HEK293 (cell line): ENCODE results near the gene TMEM184A.

Experiments used
- CTCF ChIA-PET: fragments of 350-600 bp; formaldehyde crosslinking; extraction: SDS; loops from one replicate; lab custom pipeline; 2021; ENCODE audit warnings: antibody characterized with exemption; lab: Yijun Ruan, JAX
- POLR2A ChIA-PET: fragments of 300-600 bp; formaldehyde crosslinking; extraction: SDS; loops from one replicate; lab custom pipeline; 2020; ENCODE audit warnings: antibody characterized with exemption, inconsistent platforms; lab: Yijun Ruan, JAX
- H3K27ac ChIP-seq: fragments of 200-500 bp; sonication (Bioruptor generic); 2 replicates; pipeline ENCODE4 v1.5.1; 2014; ENCODE audit warnings: low read depth, low read length, control low read depth, inconsistent platforms; ENCODE audit errors: extremely low read depth
- H3K36me3 ChIP-seq, 2 experiments: fragments of 200-500 bp in 1 of 2; sonication (Bioruptor generic) in 1 of 2; 1 replicate in 1 of 2; 2 replicates in 1 of 2; pipeline ENCODE4 v1.5.1; 2014 to 2017; ENCODE audit warnings: inconsistent platforms in 2 of 2, low read length in 2 of 2; ENCODE audit not compliant: control insufficient read depth in 2 of 2, insufficient read depth in 1 of 2
- H3K4me1 ChIP-seq: fragments of 200-500 bp; sonication (Bioruptor generic); 2 replicates; pipeline ENCODE4 v1.5.1; 2014; ENCODE audit warnings: mild to moderate bottlenecking, low read length, inconsistent platforms; ENCODE audit not compliant: control insufficient read depth, insufficient read depth
- H3K4me3 ChIP-seq: 2 replicates; pipeline ENCODE4 v1.5.1; 2011; ENCODE audit warnings: low read depth, mild to moderate bottlenecking, control low read depth, low read length, moderate library complexity
- H3K9me3 ChIP-seq: fragments of 200-500 bp; sonication (Bioruptor generic); 2 replicates; pipeline ENCODE4 v1.5.1; 2014; ENCODE audit warnings: low read depth, low read length, inconsistent platforms; ENCODE audit not compliant: control insufficient read depth, insufficient read depth
- EGR2 ChIP-seq: fragments of 450-650 bp; formaldehyde crosslinking; IDR thresholded peaks from 2 replicates; pipeline ENCODE4 v1.5.1; 2016; ENCODE audit warnings: low read depth, missing biosample characterization, missing genetic modification characterization
- KLF16 ChIP-seq: fragments of 450-650 bp; formaldehyde crosslinking; IDR thresholded peaks from 2 replicates; pipeline ENCODE4 v1.5.1; 2017; ENCODE audit warnings: missing biosample characterization, missing genetic modification characterization
- KLF9 ChIP-seq: fragments of 450-650 bp; formaldehyde crosslinking; IDR thresholded peaks from 2 replicates; pipeline ENCODE4 v1.5.1; 2016; ENCODE audit warnings: missing biosample characterization, missing genetic modification characterization, low read depth
- PRDM1 ChIP-seq: fragments of 450-650 bp; formaldehyde crosslinking; IDR thresholded peaks from 2 replicates; pipeline ENCODE4; 2016; ENCODE audit warnings: missing biosample characterization, missing genetic modification characterization
- RBAK ChIP-seq: fragments of 450-650 bp; formaldehyde crosslinking; IDR thresholded peaks from 2 replicates; pipeline ENCODE4 v1.5.1; 2016; ENCODE audit warnings: missing biosample characterization, missing genetic modification characterization
- REPIN1 ChIP-seq: fragments of 450-650 bp; formaldehyde crosslinking; IDR thresholded peaks from 2 replicates; pipeline ENCODE4 v1.5.1; 2017; ENCODE audit warnings: missing biosample characterization, missing genetic modification characterization, low read depth
- SALL2 ChIP-seq: fragments of 450-650 bp; formaldehyde crosslinking; IDR thresholded peaks from 2 replicates; pipeline ENCODE4 v1.5.0; 2017; ENCODE audit warnings: missing biosample characterization, mild to moderate bottlenecking, missing genetic modification characterization, borderline replicate concordance
- TCF7L2 ChIP-seq: IDR thresholded peaks from 2 replicates; pipeline ENCODE4 v1.6.1; 2011; ENCODE audit warnings: low read depth, mild to moderate bottlenecking, inconsistent platforms, low read length, moderate library complexity, borderline replicate concordance
- ZBTB17 ChIP-seq: fragments of 450-650 bp; formaldehyde crosslinking; IDR thresholded peaks from 2 replicates; pipeline ENCODE4 v1.5.1; 2016; ENCODE audit warnings: missing biosample characterization, missing genetic modification characterization
- ZFP69B ChIP-seq: fragments of 450-650 bp; formaldehyde crosslinking; IDR thresholded peaks from 2 replicates; pipeline ENCODE4 v1.5.1; 2016; ENCODE audit warnings: missing biosample characterization, missing genetic modification characterization
- ZNF16 ChIP-seq: fragments of 450-650 bp; formaldehyde crosslinking; IDR thresholded peaks from 2 replicates; pipeline ENCODE4 v1.5.1; 2016; ENCODE audit warnings: low read depth, missing biosample characterization, missing genetic modification characterization
- ZNF214 ChIP-seq: fragments of 450-650 bp; formaldehyde crosslinking; IDR thresholded peaks from 2 replicates; pipeline ENCODE4 v1.5.1; 2017; ENCODE audit warnings: missing biosample characterization, mild to moderate bottlenecking, missing genetic modification characterization, borderline replicate concordance
- ZNF558 ChIP-seq: fragments of 450-650 bp; formaldehyde crosslinking; IDR thresholded peaks from 2 replicates; pipeline ENCODE4 v1.5.1; 2016; ENCODE audit warnings: missing biosample characterization, missing genetic modification characterization
- ZNF624 ChIP-seq: fragments of 450-650 bp; formaldehyde crosslinking; IDR thresholded peaks from 2 replicates; pipeline ENCODE4 v1.5.1; 2017; ENCODE audit warnings: missing biosample characterization, missing genetic modification characterization
- ZNF629 ChIP-seq: fragments of 450-650 bp; formaldehyde crosslinking; IDR thresholded peaks from 2 replicates; pipeline ENCODE4 v1.5.1; 2017; ENCODE audit warnings: missing biosample characterization, missing genetic modification characterization
- ZNF747 ChIP-seq: fragments of 450-650 bp; formaldehyde crosslinking; IDR thresholded peaks from 2 replicates; pipeline ENCODE4 v1.5.1; 2016; ENCODE audit warnings: missing biosample characterization, missing genetic modification characterization
- TF ChIP-seq, protein P1 (sequence below): fragments of 450-650 bp; formaldehyde crosslinking; IDR thresholded peaks from 2 replicates; pipeline ENCODE4 v1.5.1; 2016; ENCODE audit warnings: missing biosample characterization, missing genetic modification characterization, borderline replicate concordance
- TF ChIP-seq, protein P2 (sequence below): fragments of 450-650 bp; formaldehyde crosslinking; IDR thresholded peaks from 2 replicates; pipeline ENCODE4 v1.5.1; 2016; ENCODE audit warnings: missing biosample characterization, missing genetic modification characterization
- TF ChIP-seq, protein P3 (sequence below): fragments of 450-650 bp; formaldehyde crosslinking; conservative IDR thresholded peaks from 2 replicates; pipeline ENCODE4 v1.5.1; 2016; ENCODE audit warnings: low read depth, missing biosample characterization, missing genetic modification characterization

Gene TMEM184A

DNA sequence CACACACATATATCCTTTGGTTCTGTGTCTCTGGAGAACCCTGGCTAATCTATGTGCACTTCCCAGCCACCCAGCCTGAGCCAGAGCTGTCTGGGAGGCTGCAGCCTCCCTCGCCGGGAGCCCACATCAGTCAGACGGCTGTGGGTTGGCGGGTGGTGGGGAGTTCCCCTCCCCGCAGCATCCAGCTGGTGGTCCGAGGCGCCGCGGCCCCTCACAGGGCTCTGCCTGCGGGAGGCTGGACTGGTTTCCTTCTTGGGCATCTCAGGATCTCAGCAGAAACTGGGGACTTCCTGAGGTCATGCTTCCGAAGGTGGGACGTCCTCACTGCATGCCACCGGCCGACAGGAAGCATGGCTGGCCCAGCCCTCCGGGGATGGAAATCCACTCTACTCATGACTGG, 35.9 kb upstream of the TMEM184A start:
- Histone ChIP-seq H3K4me3 (no peak overlapping the region), H3K9me3 (no peaks in the 10 kb centered on the region), H3K27ac (no peak overlapping the region), H3K36me3 (no peaks in the 10 kb centered on the region), H3K4me1 (no peaks in the 10 kb centered on the region)
- POLR2A ChIA-PET = no interaction called here
- TF ChIP-seq ZNF214 (tag by site-specific recombination) = no peak
- no peak for TF ChIP-seq ZNF624 (tag by site-specific recombination)
- no peak for TF ChIP-seq KLF16 (tag by site-specific recombination)
- TF ChIP-seq, protein P1, sequence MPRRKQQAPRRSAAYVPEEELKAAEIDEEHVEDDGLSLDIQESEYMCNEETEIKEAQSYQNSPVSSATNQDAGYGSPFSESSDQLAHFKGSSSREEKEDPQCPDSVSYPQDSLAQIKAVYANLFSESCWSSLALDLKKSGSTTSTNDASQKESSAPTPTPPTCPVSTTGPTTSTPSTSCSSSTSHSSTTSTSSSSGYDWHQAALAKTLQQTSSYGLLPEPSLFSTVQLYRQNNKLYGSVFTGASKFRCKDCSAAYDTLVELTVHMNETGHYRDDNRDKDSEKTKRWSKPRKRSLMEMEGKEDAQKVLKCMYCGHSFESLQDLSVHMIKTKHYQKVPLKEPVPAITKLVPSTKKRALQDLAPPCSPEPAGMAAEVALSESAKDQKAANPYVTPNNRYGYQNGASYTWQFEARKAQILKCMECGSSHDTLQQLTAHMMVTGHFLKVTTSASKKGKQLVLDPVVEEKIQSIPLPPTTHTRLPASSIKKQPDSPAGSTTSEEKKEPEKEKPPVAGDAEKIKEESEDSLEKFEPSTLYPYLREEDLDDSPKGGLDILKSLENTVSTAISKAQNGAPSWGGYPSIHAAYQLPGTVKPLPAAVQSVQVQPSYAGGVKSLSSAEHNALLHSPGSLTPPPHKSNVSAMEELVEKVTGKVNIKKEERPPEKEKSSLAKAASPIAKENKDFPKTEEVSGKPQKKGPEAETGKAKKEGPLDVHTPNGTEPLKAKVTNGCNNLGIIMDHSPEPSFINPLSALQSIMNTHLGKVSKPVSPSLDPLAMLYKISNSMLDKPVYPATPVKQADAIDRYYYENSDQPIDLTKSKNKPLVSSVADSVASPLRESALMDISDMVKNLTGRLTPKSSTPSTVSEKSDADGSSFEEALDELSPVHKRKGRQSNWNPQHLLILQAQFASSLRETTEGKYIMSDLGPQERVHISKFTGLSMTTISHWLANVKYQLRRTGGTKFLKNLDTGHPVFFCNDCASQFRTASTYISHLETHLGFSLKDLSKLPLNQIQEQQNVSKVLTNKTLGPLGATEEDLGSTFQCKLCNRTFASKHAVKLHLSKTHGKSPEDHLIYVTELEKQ (tag by site-specific recombination) = no peak
- CTCF ChIA-PET = interaction anchor here (0.7 to 1.9 kb wide), 5 partner anchors 13 to 756 kb away, joined by 3 to 7 read pairs (median 4); no protein-coding TSS in a partner anchor

DNA sequence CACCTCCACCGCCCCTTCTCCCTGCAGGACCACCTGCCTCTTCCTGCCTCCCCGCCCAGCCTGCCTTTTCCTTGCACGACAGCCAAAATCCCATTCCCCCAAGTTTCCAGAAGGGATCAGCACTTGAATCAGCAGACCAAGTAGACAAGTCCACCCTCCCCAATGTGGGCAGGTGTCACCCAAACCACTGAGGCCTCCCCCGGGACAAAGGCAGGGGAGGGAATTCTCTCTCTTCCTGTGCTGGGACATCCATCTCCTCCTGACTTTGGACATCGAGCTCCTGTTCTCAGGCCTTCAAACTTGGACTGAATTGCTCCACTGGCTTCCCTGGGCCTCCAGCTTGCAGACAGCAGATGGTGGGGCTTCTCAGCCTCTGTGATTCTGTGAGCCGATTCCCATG, 35.4 kb upstream of the TMEM184A start:
- CTCF ChIA-PET = interaction anchor here (0.6 to 0.7 kb wide), 6 partner anchors 10 to 756 kb away, joined by 3 to 7 read pairs (median 3); no protein-coding TSS in a partner anchor
- Histone ChIP-seq H3K4me1 (no peaks in the 10 kb centered on the region), H3K27ac (no peak overlapping the region), H3K9me3 (no peaks in the 10 kb centered on the region), H3K4me3 (no peak overlapping the region), H3K36me3 (no peaks in the 10 kb centered on the region)
- POLR2A ChIA-PET = no interaction called here
- TF ChIP-seq ZNF629 = no peak
- no peak for TF ChIP-seq ZBTB17 (tag by site-specific recombination)
- TF ChIP-seq ZNF747 (tag by site-specific recombination) = no peak
- TF ChIP-seq ZNF558 (tag by site-specific recombination) = no peak
- TF ChIP-seq REPIN1 (tag by site-specific recombination) = no peak
- no peak for TF ChIP-seq RBAK (tag by site-specific recombination)
- TF ChIP-seq, protein P2, sequence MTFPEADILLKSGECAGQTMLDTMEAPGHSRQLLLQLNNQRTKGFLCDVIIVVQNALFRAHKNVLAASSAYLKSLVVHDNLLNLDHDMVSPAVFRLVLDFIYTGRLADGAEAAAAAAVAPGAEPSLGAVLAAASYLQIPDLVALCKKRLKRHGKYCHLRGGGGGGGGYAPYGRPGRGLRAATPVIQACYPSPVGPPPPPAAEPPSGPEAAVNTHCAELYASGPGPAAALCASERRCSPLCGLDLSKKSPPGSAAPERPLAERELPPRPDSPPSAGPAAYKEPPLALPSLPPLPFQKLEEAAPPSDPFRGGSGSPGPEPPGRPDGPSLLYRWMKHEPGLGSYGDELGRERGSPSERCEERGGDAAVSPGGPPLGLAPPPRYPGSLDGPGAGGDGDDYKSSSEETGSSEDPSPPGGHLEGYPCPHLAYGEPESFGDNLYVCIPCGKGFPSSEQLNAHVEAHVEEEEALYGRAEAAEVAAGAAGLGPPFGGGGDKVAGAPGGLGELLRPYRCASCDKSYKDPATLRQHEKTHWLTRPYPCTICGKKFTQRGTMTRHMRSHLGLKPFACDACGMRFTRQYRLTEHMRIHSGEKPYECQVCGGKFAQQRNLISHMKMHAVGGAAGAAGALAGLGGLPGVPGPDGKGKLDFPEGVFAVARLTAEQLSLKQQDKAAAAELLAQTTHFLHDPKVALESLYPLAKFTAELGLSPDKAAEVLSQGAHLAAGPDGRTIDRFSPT (tag by site-specific recombination) = no peak
- TF ChIP-seq ZNF16 (tag by site-specific recombination) = no peak
- TF ChIP-seq SALL2 (tag by site-specific recombination) = no peak
- no peak for TF ChIP-seq EGR2 (tag by site-specific recombination)
- TF ChIP-seq TCF7L2 = no peak
- no peak for TF ChIP-seq ZFP69B (tag by site-specific recombination)
- no peak for TF ChIP-seq KLF9 (tag by site-specific recombination)
- TF ChIP-seq, protein P3, sequence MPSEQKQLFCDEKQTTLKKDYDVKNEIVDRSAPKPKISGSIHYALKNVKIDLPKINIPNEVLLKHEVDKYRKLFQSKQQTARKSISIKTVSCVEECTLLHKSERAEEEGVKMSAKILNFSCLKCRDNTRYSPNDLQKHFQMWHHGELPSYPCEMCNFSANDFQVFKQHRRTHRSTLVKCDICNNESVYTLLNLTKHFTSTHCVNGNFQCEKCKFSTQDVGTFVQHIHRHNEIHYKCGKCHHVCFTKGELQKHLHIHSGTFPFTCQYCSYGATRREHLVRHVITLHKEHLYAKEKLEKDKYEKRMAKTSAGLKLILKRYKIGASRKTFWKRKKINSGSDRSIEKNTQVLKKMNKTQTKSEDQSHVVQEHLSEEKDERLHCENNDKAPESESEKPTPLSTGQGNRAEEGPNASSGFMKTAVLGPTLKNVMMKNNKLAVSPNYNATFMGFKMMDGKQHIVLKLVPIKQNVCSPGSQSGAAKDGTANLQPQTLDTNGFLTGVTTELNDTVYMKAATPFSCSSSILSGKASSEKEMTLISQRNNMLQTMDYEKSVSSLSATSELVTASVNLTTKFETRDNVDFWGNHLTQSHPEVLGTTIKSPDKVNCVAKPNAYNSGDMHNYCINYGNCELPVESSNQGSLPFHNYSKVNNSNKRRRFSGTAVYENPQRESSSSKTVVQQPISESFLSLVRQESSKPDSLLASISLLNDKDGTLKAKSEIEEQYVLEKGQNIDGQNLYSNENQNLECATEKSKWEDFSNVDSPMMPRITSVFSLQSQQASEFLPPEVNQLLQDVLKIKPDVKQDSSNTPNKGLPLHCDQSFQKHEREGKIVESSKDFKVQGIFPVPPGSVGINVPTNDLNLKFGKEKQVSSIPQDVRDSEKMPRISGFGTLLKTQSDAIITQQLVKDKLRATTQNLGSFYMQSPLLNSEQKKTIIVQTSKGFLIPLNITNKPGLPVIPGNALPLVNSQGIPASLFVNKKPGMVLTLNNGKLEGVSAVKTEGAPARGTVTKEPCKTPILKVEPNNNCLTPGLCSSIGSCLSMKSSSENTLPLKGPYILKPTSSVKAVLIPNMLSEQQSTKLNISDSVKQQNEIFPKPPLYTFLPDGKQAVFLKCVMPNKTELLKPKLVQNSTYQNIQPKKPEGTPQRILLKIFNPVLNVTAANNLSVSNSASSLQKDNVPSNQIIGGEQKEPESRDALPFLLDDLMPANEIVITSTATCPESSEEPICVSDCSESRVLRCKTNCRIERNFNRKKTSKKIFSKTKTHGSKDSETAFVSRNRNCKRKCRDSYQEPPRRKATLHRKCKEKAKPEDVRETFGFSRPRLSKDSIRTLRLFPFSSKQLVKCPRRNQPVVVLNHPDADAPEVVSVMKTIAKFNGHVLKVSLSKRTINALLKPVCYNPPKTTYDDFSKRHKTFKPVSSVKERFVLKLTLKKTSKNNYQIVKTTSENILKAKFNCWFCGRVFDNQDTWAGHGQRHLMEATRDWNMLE (tag by site-specific recombination) = no peak
- TF ChIP-seq PRDM1 (tag by site-specific recombination) = no peak
